NB4 (cell line): ENCODE results near the gene NUP188.

Experiments used
- DNase-seq: peaks from one replicate; pipeline ENCODE4 v3.0.0; 2010; ENCODE audit warnings: low read depth
- H3K4me3 ChIP-seq: one replicate; pipeline ENCODE4 v1.5.1; 2011; ENCODE audit warnings: mild to moderate bottlenecking, low read depth, low read length, moderate library complexity
- MAX ChIP-seq: IDR thresholded peaks from 2 replicates; pipeline ENCODE4 v1.6.1; 2011; ENCODE audit warnings: low read depth, low read length
- MYC ChIP-seq: IDR thresholded peaks from 2 replicates; pipeline ENCODE4 v1.6.1; 2011; ENCODE audit warnings: low read depth, low read length
- POLR2A ChIP-seq: IDR thresholded peaks from 2 replicates; pipeline ENCODE4 v1.6.1; 2011; ENCODE audit warnings: mild to moderate bottlenecking; ENCODE audit not compliant: insufficient read length; ENCODE audit errors: extremely low read depth
- TF ChIP-seq, protein P1 (sequence below): IDR thresholded peaks from one replicate; pipeline ENCODE4 v1.5.1; 2012; ENCODE audit warnings: low read depth, low read length

The NUP188 gene

GRCh38 chr9:129026442-129027223 lies 79.1 kb downstream of the NUP188 start:
- DNase-seq = no peak
- no peak for TF ChIP-seq MYC
- TF ChIP-seq, protein P1, sequence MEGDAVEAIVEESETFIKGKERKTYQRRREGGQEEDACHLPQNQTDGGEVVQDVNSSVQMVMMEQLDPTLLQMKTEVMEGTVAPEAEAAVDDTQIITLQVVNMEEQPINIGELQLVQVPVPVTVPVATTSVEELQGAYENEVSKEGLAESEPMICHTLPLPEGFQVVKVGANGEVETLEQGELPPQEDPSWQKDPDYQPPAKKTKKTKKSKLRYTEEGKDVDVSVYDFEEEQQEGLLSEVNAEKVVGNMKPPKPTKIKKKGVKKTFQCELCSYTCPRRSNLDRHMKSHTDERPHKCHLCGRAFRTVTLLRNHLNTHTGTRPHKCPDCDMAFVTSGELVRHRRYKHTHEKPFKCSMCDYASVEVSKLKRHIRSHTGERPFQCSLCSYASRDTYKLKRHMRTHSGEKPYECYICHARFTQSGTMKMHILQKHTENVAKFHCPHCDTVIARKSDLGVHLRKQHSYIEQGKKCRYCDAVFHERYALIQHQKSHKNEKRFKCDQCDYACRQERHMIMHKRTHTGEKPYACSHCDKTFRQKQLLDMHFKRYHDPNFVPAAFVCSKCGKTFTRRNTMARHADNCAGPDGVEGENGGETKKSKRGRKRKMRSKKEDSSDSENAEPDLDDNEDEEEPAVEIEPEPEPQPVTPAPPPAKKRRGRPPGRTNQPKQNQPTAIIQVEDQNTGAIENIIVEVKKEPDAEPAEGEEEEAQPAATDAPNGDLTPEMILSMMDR = no peak
- TF ChIP-seq MAX = no peak
- TF ChIP-seq POLR2A = no peak
- H3K4me3 ChIP-seq = peak overlapping the region; percentile 67

DNA sequence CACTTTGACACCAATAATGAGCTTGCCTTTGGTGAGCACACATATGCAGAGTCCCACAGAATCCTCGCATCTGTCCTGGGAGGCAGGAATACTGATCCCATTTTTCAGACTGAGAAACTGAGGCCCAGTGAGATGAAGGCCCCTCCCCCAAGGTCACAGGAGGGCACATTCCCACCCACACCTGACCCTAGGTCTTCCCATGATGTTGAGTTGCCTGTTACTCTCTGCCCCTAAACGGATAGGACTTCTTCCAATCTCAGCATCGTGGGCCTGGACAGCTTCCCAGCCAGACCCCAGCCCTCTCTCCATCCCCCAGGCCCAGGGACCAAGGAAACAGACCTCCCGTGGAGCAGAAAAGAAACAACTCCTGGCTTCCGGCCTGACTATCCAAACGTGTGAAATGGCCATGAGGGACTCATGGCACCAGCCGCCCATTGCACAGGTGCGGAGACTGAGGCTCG lies 79.8 kb downstream of the NUP188 start:
- H3K4me3 ChIP-seq = peak overlapping the region; percentile 67
- no peak for DNase-seq
- no peak for TF ChIP-seq MYC

- TF ChIP-seq MYC (no peak), POLR2A (no peak), MAX (no peak)
- TF ChIP-seq, protein P1 = no peak
- peak; percentile 64 for DNase-seq
- H3K4me3 ChIP-seq = peak overlapping the region; percentile 67
These were observed 80.2 kb downstream of the NUP188 start for GRCh38 chr9:129027685-129028191.

GRCh38 chr9:129028192-129028966 lies 80.9 kb downstream of the NUP188 start, which contains the start of gene SH3GLB2:
SH3GLB2 (minus strand) TSS chr9:129028331; CDS start chr9:129028154, 177 bp downstream.
- DNase-seq = peak; percentile 92
- TF ChIP-seq, protein P1 = peak; percentile 75
- TF ChIP-seq POLR2A (no peak), MYC (peak; percentile 56; the same call in 1 of the 2 replicates), MAX (peak; percentile 77)
- H3K4me3 ChIP-seq = peak within 1 kb of the TSS; percentile 67

DNA sequence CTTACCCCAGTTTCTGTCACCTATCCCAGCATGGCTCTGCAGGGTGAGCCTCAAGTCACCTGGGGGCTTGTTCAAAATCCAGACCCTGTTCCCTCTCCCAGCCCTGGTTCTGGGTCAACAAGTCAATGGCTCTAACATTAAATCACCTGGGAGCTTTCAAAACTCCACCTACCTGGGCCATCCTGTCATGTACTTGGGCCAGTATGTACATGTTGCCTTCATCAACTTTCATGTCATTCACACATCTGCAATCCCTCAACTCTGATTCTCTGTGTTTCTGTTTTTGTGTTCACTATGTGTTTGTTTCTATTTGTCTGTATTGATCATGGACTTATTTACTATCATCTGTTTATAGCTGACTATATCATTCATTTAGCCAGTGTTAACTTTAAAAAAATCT lies 82.7 kb downstream of the NUP188 start:
- no peak for TF ChIP-seq MAX
- TF ChIP-seq, protein P1 = no peak
- TF ChIP-seq MYC = no peak
- TF ChIP-seq POLR2A = no peak
- no peak overlapping the region for H3K4me3 ChIP-seq
- no peak for DNase-seq

DNA sequence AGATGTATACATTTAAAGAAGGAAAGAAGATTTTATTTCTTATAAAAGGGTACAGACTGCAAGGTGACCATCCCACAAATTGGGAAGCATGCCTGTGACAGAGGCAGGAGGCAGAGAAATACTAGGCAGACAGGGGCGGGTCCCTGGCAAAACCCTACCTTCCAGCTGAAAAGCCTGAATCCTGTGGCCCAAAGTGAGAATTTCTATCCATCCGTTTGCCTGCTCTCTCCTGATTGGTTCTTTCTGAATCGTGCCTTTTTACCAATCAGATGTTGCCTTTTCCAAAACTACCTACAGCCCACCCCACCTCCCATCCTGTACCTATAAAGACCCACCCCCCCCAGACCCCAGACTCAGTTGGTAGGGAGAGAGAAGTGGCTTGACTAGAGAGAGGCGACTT lies 84.0 kb downstream of the NUP188 start:
- DNase-seq = no peak
- no peak for TF ChIP-seq MAX
- TF ChIP-seq POLR2A = no peak
- no peak for TF ChIP-seq MYC
- TF ChIP-seq, protein P1 = no peak

More for the DNA sequence above, 84.0 kb downstream of the NUP188 start:
- no peak overlapping the region for H3K4me3 ChIP-seq
